Measurements from ENCODE around the gene HYOU1. TPM values are rescaled to one million over a fixed set of nuclear protein-coding genes. Genes with fewer than 3 reads are reported as not detected.
A peak's percentile ranks its signal among the peaks of the same experiment; 100 is the strongest.

The HYOU1 gene
- total and polyA plus RNA-seq, 2 experiments from 2014 or later: 48.2 to 229 TPM

GRCh38 chr11:119011476-119012053 is 45.4 kb downstream of the HYOU1 start:
- Histone ChIP-seq H3K36me3 (ENCODE audit: insufficient read depth) (peaks cover 44% of the 10 kb centered on the region), H3K27ac (ENCODE audit: low read depth) (peak overlapping the region; percentile 78), H3K4me3 (no peak overlapping the region), H3K9me2 (ENCODE audit: insufficient read depth) (no peaks in the 10 kb centered on the region), H3F3A (replicated peaks; ENCODE audit: low read depth) (peaks cover 52% of the 10 kb centered on the region), H3K4me2 (no peak overlapping the region), H3K4me1 (ENCODE audit: insufficient read depth) (peaks cover 1% of the 10 kb centered on the region; the same call in 1 of the 2 replicates), H3K79me2 (replicated peaks; ENCODE audit: insufficient read depth) (peaks cover 11% of the 10 kb centered on the region), H2AFZ (no peak overlapping the region), H4K20me1 (replicated peaks; ENCODE audit: insufficient read depth) (peaks cover 21% of the 10 kb centered on the region), H3K27me3 (ENCODE audit: insufficient read depth) (no peaks in the 10 kb centered on the region)
- TF ChIP-seq CTCF (conservative IDR thresholded peaks at IDR 0.05; ENCODE audit: low read depth in 2 of 2) (peak in 1 of 2 experiments; percentile 9; a peak in 1 of 4 replicates), STAT1 (IDR thresholded peaks at IDR 0.05; ENCODE audit: unreplicated experiment) (no peak), ZNF331 (CRISPR knock-in tag; IDR thresholded peaks at IDR 0.05; ENCODE audit: low read depth) (no peak), JUNB (IDR thresholded peaks at IDR 0.05; ENCODE audit: unreplicated experiment) (no peak)
- H3K36me3 Mint-ChIP-seq (ENCODE audit: low read depth): peaks cover 77% of the 10 kb centered on the region
- peak; percentile 12; the same call in 1 of the 3 replicates for ATAC-seq
- no peak overlapping the region for H3K4me3 Mint-ChIP-seq
- H3K27ac Mint-ChIP-seq: peak overlapping the region; percentile 56; the same call in 1 of the 2 replicates
- H3K9me3 Mint-ChIP-seq: no peaks in the 10 kb centered on the region; the same call in 2 of the 3 replicates
- peaks cover 2% of the 10 kb centered on the region for H3K27me3 Mint-ChIP-seq (ENCODE audit: insufficient read depth, low read depth, poor library complexity)
- DNase-seq (ENCODE audit: low spot score): peak; percentile 17
- H3K4me1 Mint-ChIP-seq: no peaks in the 10 kb centered on the region; the same call in 2 of the 3 replicates

DNA sequence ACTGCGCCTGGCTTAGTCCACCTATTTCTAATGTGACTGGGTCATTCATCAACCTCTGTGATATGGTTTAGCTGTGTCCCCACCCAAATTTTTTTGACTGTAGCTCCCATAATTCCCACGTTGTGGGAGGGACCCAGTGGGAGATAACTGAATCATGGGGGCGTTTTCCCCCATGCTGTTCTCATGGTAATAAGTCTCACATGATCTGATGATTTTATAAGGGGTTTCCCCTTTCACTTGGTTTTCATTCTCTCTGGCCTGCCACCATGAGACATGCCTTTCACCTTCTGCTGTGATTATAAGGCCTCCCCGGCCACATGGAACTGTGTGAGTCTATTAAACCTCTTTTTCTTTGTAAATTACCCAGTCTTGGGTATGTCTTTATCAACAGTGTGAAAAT is 50.3 kb downstream of the HYOU1 start:
- Histone ChIP-seq H3K27ac (ENCODE audit: low read depth) (no peak overlapping the region), H3F3A (replicated peaks; ENCODE audit: low read depth) (peaks cover 7% of the 10 kb centered on the region; the same call in 1 of the 2 replicates), H3K79me2 (replicated peaks; ENCODE audit: insufficient read depth) (peaks cover 4% of the 10 kb centered on the region), H3K4me2 (no peak overlapping the region), H4K20me1 (replicated peaks; ENCODE audit: insufficient read depth) (no peaks in the 10 kb centered on the region; the same call in 1 of the 2 replicates), H3K4me1 (ENCODE audit: insufficient read depth) (no peaks in the 10 kb centered on the region), H3K27me3 (ENCODE audit: insufficient read depth) (no peaks in the 10 kb centered on the region), H2AFZ (no peak overlapping the region), H3K36me3 (ENCODE audit: insufficient read depth) (peaks cover 12% of the 10 kb centered on the region), H3K4me3 (no peak overlapping the region), H3K9me2 (ENCODE audit: insufficient read depth) (no peaks in the 10 kb centered on the region)
- H3K4me1 Mint-ChIP-seq: no peaks in the 10 kb centered on the region
- peaks cover 2% of the 10 kb centered on the region for H3K27me3 Mint-ChIP-seq (ENCODE audit: insufficient read depth, low read depth, poor library complexity)
- no peak overlapping the region for H3K4me3 Mint-ChIP-seq
- peak overlapping the region; percentile 32; the same call in 1 of the 2 replicates for H3K27ac Mint-ChIP-seq
- ATAC-seq: no peak
- no peaks in the 10 kb centered on the region for H3K9me3 Mint-ChIP-seq
- DNase-seq (ENCODE audit: low spot score): no peak
- H3K36me3 Mint-ChIP-seq (ENCODE audit: low read depth): peaks cover 59% of the 10 kb centered on the region
- TF ChIP-seq JUNB (IDR thresholded peaks at IDR 0.05; ENCODE audit: unreplicated experiment) (no peak), CREB1 (CRISPR knock-in tag; IDR thresholded peaks at IDR 0.05; ENCODE audit: low read depth) (no peak), STAT1 (IDR thresholded peaks at IDR 0.05; ENCODE audit: unreplicated experiment) (no peak), POLR2AphosphoS5 (IDR thresholded peaks at IDR 0.05; ENCODE audit: low read depth) (no peak), ZNF114 (CRISPR knock-in tag; IDR thresholded peaks at IDR 0.05) (no peak), ETS1 (IDR thresholded peaks at IDR 0.05) (no peak), REST (IDR thresholded peaks at IDR 0.05; ENCODE audit: unreplicated experiment) (no peak), CTCF (conservative IDR thresholded peaks at IDR 0.05; ENCODE audit: low read depth in 2 of 2) (no peak), NANOG (IDR thresholded peaks at IDR 0.05; ENCODE audit: borderline replicate concordance) (no peak), ZNF331 (CRISPR knock-in tag; IDR thresholded peaks at IDR 0.05; ENCODE audit: low read depth) (no peak)
